Activated T-cell treated with anti-CD3 and anti-CD28 coated beads for 4 hours (primary cell): ENCODE data around the gene BBOX1.
"Not testable (repeated sequence)": the region's sequence is repeated elsewhere in the genome, so short reads cannot be mapped to it uniquely, and the experiment has no call there.

Experiments
- DNase-seq: peaks from one replicate; pipeline ENCODE4 v3.0.0-alpha.2; 2020

The BBOX1 gene

GRCh38 chr11:27040302-27041115, at the start of gene BBOX1:
BBOX1 (plus strand) TSS chr11:27040815; CDS start chr11:27055431, 14,616 bp downstream.
- DNase-seq: no peak

- no peak for DNase-seq
Observed at GRCh38 chr11:26992031-26992541, 48.5 kb upstream of the BBOX1 start.

GRCh38 chr11:26993965-26994457, 46.6 kb upstream of the BBOX1 start, which contains the start of gene FIBIN:
FIBIN (plus strand) TSS chr11:26994112; CDS start chr11:26994527, 415 bp downstream.
- DNase-seq: no peak

- DNase-seq: no peak
Observed at GRCh38 chr11:26994631-26995095, 46.0 kb upstream of the BBOX1 start.

GRCh38 chr11:26995701-26996460, 44.7 kb upstream of the BBOX1 start:
- DNase-seq: no peak

- no peak for DNase-seq
Observed at GRCh38 chr11:26997378-26997777, 43.2 kb upstream of the BBOX1 start.

GRCh38 chr11:27001136-27001730, 39.4 kb upstream of the BBOX1 start:
- not testable (repeated sequence) for DNase-seq

- DNase-seq: no peak
Observed at GRCh38 chr11:27002431-27002830, 38.2 kb upstream of the BBOX1 start.

GRCh38 chr11:27002838-27003237, 37.8 kb upstream of the BBOX1 start:
- DNase-seq: no peak

GRCh38 chr11:27004103-27004502, 36.5 kb upstream of the BBOX1 start:
- DNase-seq: no peak

GRCh38 chr11:27008811-27009535, 31.6 kb upstream of the BBOX1 start:
- no peak for DNase-seq

- DNase-seq: no peak
Observed at GRCh38 chr11:27011560-27012233, 28.9 kb upstream of the BBOX1 start.

- no peak for DNase-seq
Observed at GRCh38 chr11:27012234-27012921, 28.2 kb upstream of the BBOX1 start.

- no peak for DNase-seq
Observed at GRCh38 chr11:27013781-27014361, 26.7 kb upstream of the BBOX1 start.

- DNase-seq: no peak
Observed at GRCh38 chr11:27018902-27019529, 21.6 kb upstream of the BBOX1 start.

GRCh38 chr11:27020751-27021150, 19.9 kb upstream of the BBOX1 start:
- no peak for DNase-seq

- no peak for DNase-seq
Observed at GRCh38 chr11:27022659-27023251, 17.9 kb upstream of the BBOX1 start.

- DNase-seq: no peak
Observed at GRCh38 chr11:27024865-27025264, 15.8 kb upstream of the BBOX1 start.

GRCh38 chr11:27025312-27025955, 15.2 kb upstream of the BBOX1 start:
- no peak for DNase-seq
